ENCODE measurements around the gene DDX54. TPM values are rescaled to one million over a fixed set of nuclear protein-coding genes. Genes with fewer than 3 reads are reported as not detected.
"Not testable (repeated sequence)": the region's sequence is repeated elsewhere in the genome, so short reads cannot be mapped to it uniquely, and the experiment has no call there.

Gene DDX54
- polyA plus RNA-seq, 3 donors: 7.9 to 32.2 (median 13.6) TPM

DNA sequence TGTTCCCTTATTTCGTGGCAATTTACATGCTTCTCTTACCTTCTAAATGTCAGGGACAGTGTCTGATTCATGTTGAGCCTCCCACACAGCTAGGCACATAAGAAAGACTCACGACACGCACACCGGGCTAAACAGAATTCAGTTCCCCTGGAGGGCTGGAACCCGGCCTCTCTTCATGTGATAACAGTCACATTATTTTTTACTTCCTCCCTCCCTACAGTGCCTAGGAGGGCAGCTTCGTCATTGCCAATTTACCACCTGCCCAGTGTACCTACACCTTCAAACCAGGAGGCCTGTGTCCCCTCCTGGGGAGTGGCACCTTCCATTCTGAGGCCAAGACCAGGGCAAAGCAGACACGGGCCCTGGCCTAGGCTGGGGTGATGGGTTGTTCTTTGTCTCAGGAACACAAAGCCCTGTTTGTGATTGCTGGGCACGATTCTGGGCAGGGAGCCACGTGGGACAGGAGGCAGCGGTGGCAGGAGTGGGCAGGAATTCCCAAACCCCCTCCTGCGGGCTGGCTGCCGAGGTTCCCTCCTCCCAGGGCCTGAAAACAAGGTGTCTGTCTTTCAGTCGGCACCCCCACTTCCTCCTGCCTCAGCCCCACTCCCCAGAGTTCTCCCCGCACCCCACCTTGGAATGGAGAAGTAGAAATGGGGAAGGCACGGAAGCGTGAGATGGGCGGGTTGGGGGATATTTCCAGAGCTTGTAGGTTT is 42.9 kb downstream of the DDX54 start:
- WGBS (ENCODE audit: insufficient coverage): 0% methylated on average over 8 of the region's 17 CpGs
- peak overlapping the region; percentile 50 for H3K4me2 ChIP-seq (replicated peaks; ENCODE audit: extremely low read depth, low read length, poor library complexity, severe bottlenecking)
- H3K4me3 ChIP-seq (replicated peaks in 1 of 3; ENCODE audit: low read depth in 2 of 3, low read length in 3 of 3): peak overlapping the region in 1 of 3 experiments; percentile 39
- intact Hi-C loops (cut with micrococcal nuclease): no loop called here
- peak overlapping the region; percentile 85 for H3K9ac ChIP-seq (ENCODE audit: insufficient read depth, low read length, poor library complexity, severe bottlenecking)
- peaks cover 32 to 40% of the 10 kb centered on the region in 2 donors for H3K4me1 ChIP-seq (ENCODE audit: control insufficient read depth in 1 of 2, insufficient read depth in 2 of 2, low read length in 2 of 2)
- Mint-ChIP-seq H3K36me3 (no peaks in the 10 kb centered on the region), H3K4me1 (peaks cover 34% of the 10 kb centered on the region), H3K4me3 (peak overlapping the region; percentile 45 to 85), H3K27ac (peak overlapping the region; percentile 96 to 99 (median 98)), H3K9me3 (peaks cover 0 to 6% (median 0%) of the 10 kb centered on the region in 7 donors), H3K27me3 (ENCODE audit: low read depth in 3 of 3) (peaks cover 3 to 6% (median 4%) of the 10 kb centered on the region in 3 donors)
- no peaks in the 10 kb centered on the region for H3K27me3 ChIP-seq (ENCODE audit: control insufficient read depth in 2 of 2, insufficient read depth in 2 of 2, low read length in 2 of 2)
- DNase-seq: peak; percentile 90 to 95 (median 94)
- no peaks in the 10 kb centered on the region for H3K9me3 ChIP-seq (replicated peaks in 1 of 2; ENCODE audit: control insufficient read depth in 1 of 2, insufficient read depth in 1 of 2, low read length in 2 of 2)
- H2AFZ ChIP-seq (ENCODE audit: insufficient read depth, low read depth, low read length, poor library complexity, severe bottlenecking): peak overlapping the region; percentile 74
- H3K36me3 ChIP-seq (replicated peaks in 1 of 2; ENCODE audit: control insufficient read depth in 1 of 2, insufficient read depth in 2 of 2, low read length in 2 of 2): no peaks in the 10 kb centered on the region
- no peaks in the 10 kb centered on the region for H3K79me2 ChIP-seq (ENCODE audit: insufficient read depth, low read length)
- H3K27ac ChIP-seq (ENCODE audit: low read depth in 1 of 2, low read length in 2 of 2): peak overlapping the region; percentile 97 to 99
- TF ChIP-seq, protein P1, sequence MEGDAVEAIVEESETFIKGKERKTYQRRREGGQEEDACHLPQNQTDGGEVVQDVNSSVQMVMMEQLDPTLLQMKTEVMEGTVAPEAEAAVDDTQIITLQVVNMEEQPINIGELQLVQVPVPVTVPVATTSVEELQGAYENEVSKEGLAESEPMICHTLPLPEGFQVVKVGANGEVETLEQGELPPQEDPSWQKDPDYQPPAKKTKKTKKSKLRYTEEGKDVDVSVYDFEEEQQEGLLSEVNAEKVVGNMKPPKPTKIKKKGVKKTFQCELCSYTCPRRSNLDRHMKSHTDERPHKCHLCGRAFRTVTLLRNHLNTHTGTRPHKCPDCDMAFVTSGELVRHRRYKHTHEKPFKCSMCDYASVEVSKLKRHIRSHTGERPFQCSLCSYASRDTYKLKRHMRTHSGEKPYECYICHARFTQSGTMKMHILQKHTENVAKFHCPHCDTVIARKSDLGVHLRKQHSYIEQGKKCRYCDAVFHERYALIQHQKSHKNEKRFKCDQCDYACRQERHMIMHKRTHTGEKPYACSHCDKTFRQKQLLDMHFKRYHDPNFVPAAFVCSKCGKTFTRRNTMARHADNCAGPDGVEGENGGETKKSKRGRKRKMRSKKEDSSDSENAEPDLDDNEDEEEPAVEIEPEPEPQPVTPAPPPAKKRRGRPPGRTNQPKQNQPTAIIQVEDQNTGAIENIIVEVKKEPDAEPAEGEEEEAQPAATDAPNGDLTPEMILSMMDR (IDR thresholded peaks at IDR 0.05): no peak
- no peaks in the 10 kb centered on the region for H4K20me1 ChIP-seq (ENCODE audit: insufficient read depth, low read length)

DNA sequence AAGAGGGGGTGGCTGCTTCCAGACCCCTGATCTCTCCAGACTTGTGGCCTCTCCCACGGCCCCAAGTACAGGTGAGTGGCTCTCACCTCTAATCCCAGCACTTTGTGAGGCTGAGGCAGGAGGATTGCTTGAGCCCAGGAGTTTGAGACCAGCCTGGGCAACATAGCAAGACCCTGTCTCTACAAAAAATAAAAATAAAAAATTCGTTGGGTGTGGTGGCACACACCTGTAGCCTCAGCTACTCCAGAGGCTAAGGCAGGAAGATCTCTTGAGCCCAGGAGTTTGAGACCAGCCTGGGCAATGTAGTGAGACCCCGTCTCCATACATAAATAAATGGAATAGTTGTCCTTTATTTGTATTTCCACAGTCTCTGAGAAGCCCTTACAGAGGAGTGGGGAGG is 43.6 kb downstream of the DDX54 start:
- WGBS (ENCODE audit: insufficient coverage): 100% methylated on average over 1 of the region's 3 CpGs
- intact Hi-C loops (cut with micrococcal nuclease); H3K4me3 ChIP-seq (replicated peaks in 1 of 3; ENCODE audit: low read depth in 2 of 3, low read length in 3 of 3); H4K20me1 ChIP-seq (ENCODE audit: insufficient read depth, low read length); H3K79me2 ChIP-seq (ENCODE audit: insufficient read depth, low read length); H3K36me3 Mint-ChIP-seq; H3K9me3 Mint-ChIP-seq; H3K36me3 ChIP-seq (replicated peaks in 1 of 2; ENCODE audit: control insufficient read depth in 1 of 2, insufficient read depth in 2 of 2, low read length in 2 of 2); H3K27me3 Mint-ChIP-seq (ENCODE audit: low read depth in 3 of 3); H3K27me3 ChIP-seq (ENCODE audit: control insufficient read depth in 2 of 2, insufficient read depth in 2 of 2, low read length in 2 of 2); H3K9me3 ChIP-seq (replicated peaks in 1 of 2; ENCODE audit: control insufficient read depth in 1 of 2, insufficient read depth in 1 of 2, low read length in 2 of 2); DNase-seq: not testable (repeated sequence)
- Histone ChIP-seq H2AFZ (ENCODE audit: insufficient read depth, low read depth, low read length, poor library complexity, severe bottlenecking) (peak overlapping the region; percentile 74), H3K27ac (ENCODE audit: low read depth in 1 of 2, low read length in 2 of 2) (peak overlapping the region; percentile 97 to 99), H3K4me2 (replicated peaks; ENCODE audit: extremely low read depth, low read length, poor library complexity, severe bottlenecking) (peak overlapping the region; percentile 50), H3K4me1 (ENCODE audit: control insufficient read depth in 1 of 2, insufficient read depth in 2 of 2, low read length in 2 of 2) (peaks cover 32 to 40% of the 10 kb centered on the region in 2 donors), H3K9ac (ENCODE audit: insufficient read depth, low read length, poor library complexity, severe bottlenecking) (peak overlapping the region; percentile 85)
- peak overlapping the region in 1 of 2 donors; percentile 45 for H3K4me3 Mint-ChIP-seq
- peaks cover 36% of the 10 kb centered on the region for H3K4me1 Mint-ChIP-seq
- H3K27ac Mint-ChIP-seq: peak overlapping the region; percentile 96 to 99 (median 98)
